Psoas muscle (tissue), 8 donors: ENCODE data around the gene ZSCAN30. TPM values are rescaled to one million over a fixed set of nuclear protein-coding genes. Genes with fewer than 3 reads are reported as not detected.

ENCODE experiments used
- ATAC-seq, 4 donors: fragments of 200-7000 bp; cut with Tn5 transposase; one replicate each; pipeline ENCODE4 v1.9.1; 2020; ENCODE audit warnings: moderate library complexity in 3 of 4, mild to moderate bottlenecking in 2 of 4
- DNase-seq, 2 donors: peaks; one replicate each; pipeline ENCODE4 v3.0.0-alpha.2; 2020
- H3K27ac ChIP-seq: fragments of 200-600 bp; one replicate; pipeline ENCODE4 v1.8.0; 2022
- H3K27me3 ChIP-seq, 3 donors: fragments of 200-600 bp in 1 of 3; one replicate each; pipeline versions ENCODE4 v1.6.1 to v1.8.0; 2013 to 2022; ENCODE audit warnings: low read length in 2 of 3, mild to moderate bottlenecking in 2 of 3, moderate library complexity in 1 of 3; ENCODE audit not compliant: insufficient read depth in 3 of 3
- H3K36me3 ChIP-seq, 2 donors: fragments of 200-600 bp in 1 of 2; one replicate each; pipeline versions ENCODE4 v1.6.1 to v1.8.0; 2013 to 2022; ENCODE audit warnings: low read depth in 1 of 2, mild to moderate bottlenecking in 1 of 2, moderate library complexity in 1 of 2; ENCODE audit not compliant: insufficient read depth in 1 of 2
- H3K4me1 ChIP-seq: fragments of 200-600 bp; one replicate; pipeline ENCODE4 v1.8.0; 2022
- H3K4me3 ChIP-seq: fragments of 200-600 bp; one replicate; pipeline ENCODE4 v1.8.0; 2022; ENCODE audit warnings: mild to moderate bottlenecking
- H3K9me3 ChIP-seq: fragments of 200-600 bp; one replicate; pipeline ENCODE4 v1.8.0; 2022
- WGBS, 3 donors: extraction: QIAGEN DNeasy Blood & Tissue Kit; methylation state at CpG; one replicate each; pipeline versions ENCODE4 v1.1.6 to v1.1.7; 2013; 5-methylcytosine and 5-hydroxymethylcytosine counted together
- intact Hi-C, 2 donors: fragments of 100-400 bp; cut with DNase I; formaldehyde crosslinking; loops; one replicate each; pipeline versions ENCODE4 v1.11.0 to v1.14.2; 2022
- polyA plus RNA-seq, 3 donors: library from polyadenylated mRNA; stranded (reverse); fragments of 200-250 nt; gene quantifications; one replicate each; pipeline ENCODE4 v1.2.3, GENCODE V29; 2013
- total RNA-seq, 4 donors: library from RNA; stranded (reverse); fragmentation: NEBNext Ultra II Directional in 2 of 4; extraction: Animal tissue kit (Norgen Biotek cat#: 25700) in 2 of 4; gene quantifications; one replicate each; pipeline versions ENCODE4 v1.2.1 to v1.2.4, GENCODE V29; 2021 to 2023
- TF ChIP-seq, protein P1 (sequence below): fragments of 200-600 bp; IDR thresholded peaks from one replicate; pipeline ENCODE4 v1.8.0; 2022; ENCODE audit warnings: antibody characterized with exemption
- donor health status: healthy with polysubstance abuse.
- donor health status: DM: no; HTN: no; CAD: no; lungs with moderate emphysema.
- donor health status: Bipolar disorder and iron deficiency.
- donor health status: healthy.
- donor health status: DM: yes; HTN: yes; CAD: no.
- donor health status: DM: no; HTN: no; CAD: no.
- donor health status: DM: no; HTN: no; CAD: no.
- donor health status: DM: yes; HTN: yes; CAD: no.

Gene ZSCAN30
- total and polyA plus RNA-seq, 7 donors = 3.0 to 12.2 (median 8.8) TPM

DNA sequence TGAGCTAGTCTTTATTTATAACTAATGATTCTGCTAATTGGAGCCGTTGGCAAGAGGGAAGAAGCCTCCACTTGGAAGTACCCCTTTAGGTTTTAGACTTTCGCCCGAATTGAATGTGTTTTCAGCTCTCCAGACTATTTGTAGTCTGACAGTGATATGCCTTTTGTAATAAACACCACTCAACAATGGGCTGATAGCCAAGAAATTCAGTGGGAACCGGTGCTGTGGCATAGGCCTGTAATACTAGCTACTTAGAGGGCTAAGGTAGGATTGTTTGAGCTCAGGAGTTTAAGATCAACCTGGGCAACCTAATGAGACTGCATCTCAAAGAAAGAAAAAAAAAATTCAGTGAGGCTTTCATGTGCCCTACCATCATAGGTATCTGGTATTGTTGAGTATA is 13.6 kb upstream of the ZSCAN30 start:
- Histone ChIP-seq H3K27ac (no peak overlapping the region), H3K9me3 (peaks cover 83% of the 10 kb centered on the region), H3K4me1 (no peaks in the 10 kb centered on the region), H3K36me3 (peaks cover 24 to 44% of the 10 kb centered on the region in 2 donors), H3K4me3 (no peak overlapping the region), H3K27me3 (no peaks in the 10 kb centered on the region)
- DNase-seq = no peak
- intact Hi-C loops = loop anchor here in 1 of 2 donors (5.0 kb wide), 1 partner anchor 39 kb away; the partner anchor contains the start of gene ZNF24
- 75 to 82% (median 76%) methylated on average over 4 of the region's 4 CpGs for WGBS, 3 donors
- TF ChIP-seq, protein P1, sequence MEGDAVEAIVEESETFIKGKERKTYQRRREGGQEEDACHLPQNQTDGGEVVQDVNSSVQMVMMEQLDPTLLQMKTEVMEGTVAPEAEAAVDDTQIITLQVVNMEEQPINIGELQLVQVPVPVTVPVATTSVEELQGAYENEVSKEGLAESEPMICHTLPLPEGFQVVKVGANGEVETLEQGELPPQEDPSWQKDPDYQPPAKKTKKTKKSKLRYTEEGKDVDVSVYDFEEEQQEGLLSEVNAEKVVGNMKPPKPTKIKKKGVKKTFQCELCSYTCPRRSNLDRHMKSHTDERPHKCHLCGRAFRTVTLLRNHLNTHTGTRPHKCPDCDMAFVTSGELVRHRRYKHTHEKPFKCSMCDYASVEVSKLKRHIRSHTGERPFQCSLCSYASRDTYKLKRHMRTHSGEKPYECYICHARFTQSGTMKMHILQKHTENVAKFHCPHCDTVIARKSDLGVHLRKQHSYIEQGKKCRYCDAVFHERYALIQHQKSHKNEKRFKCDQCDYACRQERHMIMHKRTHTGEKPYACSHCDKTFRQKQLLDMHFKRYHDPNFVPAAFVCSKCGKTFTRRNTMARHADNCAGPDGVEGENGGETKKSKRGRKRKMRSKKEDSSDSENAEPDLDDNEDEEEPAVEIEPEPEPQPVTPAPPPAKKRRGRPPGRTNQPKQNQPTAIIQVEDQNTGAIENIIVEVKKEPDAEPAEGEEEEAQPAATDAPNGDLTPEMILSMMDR = no peak
- no peak for ATAC-seq

DNA sequence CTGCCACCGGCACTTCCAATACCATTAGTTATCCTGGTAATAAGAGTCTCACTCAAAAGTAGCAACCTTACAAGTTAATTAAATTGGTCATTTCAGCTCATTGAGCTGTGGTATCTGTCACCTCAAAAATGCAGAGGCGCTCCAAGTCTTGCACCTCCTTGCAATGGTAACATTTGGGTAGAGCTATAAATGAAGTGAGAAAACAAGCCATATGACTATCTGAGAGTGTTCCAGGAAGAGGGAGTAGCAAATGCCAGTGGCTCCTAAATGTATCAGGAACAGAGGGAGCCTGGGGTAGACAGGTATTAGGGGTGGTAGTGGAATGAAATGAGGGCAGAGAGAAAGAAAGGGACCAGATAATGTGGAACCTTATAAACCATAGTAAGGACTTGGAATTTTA is 6.0 kb upstream of the ZSCAN30 start:
- ATAC-seq = no peak
- TF ChIP-seq, protein P1 = no peak

DNA sequence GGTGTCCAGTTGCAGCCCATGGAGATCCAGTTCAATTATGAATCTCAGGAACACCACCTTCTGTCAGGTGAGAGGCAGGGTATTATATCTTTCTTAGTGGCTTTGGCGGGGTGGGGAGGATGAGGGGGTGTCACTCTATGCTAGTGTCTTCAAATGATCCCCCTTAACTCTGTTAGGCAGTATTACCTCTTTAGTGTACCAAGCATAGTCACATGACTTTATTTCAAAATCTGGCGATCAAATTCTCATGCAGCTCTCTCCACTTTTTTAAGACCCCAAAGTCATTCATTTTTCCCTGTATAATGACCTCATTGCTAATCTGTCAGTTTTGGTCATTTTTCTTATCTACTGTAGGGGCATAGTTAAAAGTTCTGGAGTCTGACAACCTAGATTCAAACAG is 1.1 kb upstream of the ZSCAN30 start:
- DNase-seq (no peak), ATAC-seq (no peak)
- Histone ChIP-seq H3K27ac (peak overlapping the region; percentile 80), H3K4me1 (peaks cover 12% of the 10 kb centered on the region), H3K9me3 (no peaks in the 10 kb centered on the region), H3K36me3 (peaks cover 8 to 31% of the 10 kb centered on the region in 2 donors), H3K4me3 (peak overlapping the region; percentile 87), H3K27me3 (no peaks in the 10 kb centered on the region)
- TF ChIP-seq, protein P1 = no peak
- intact Hi-C loops = loop anchor here (2.0 to 5.0 kb wide), 3 partner anchors 48 to 51 kb away; partner anchors contain the start of genes ZNF24 (in 1 of the 2) and ZNF397 (in 1 of the 2)
- WGBS, 3 donors = 81 to 85% (median 83%) methylated on average over 2 of the region's 2 CpGs

More for the DNA sequence above, 6.0 kb upstream of the ZSCAN30 start:
- DNase-seq = no peak
- WGBS, 3 donors = 91 to 96% (median 92%) methylated on average over 2 of the region's 2 CpGs
- Histone ChIP-seq H3K4me1 (peaks cover 2% of the 10 kb centered on the region), H3K27me3 (no peaks in the 10 kb centered on the region), H3K27ac (no peak overlapping the region), H3K4me3 (no peak overlapping the region), H3K36me3 (peaks cover 8 to 49% of the 10 kb centered on the region in 2 donors), H3K9me3 (peaks cover 10% of the 10 kb centered on the region)
- intact Hi-C loops = no loop called here

DNA sequence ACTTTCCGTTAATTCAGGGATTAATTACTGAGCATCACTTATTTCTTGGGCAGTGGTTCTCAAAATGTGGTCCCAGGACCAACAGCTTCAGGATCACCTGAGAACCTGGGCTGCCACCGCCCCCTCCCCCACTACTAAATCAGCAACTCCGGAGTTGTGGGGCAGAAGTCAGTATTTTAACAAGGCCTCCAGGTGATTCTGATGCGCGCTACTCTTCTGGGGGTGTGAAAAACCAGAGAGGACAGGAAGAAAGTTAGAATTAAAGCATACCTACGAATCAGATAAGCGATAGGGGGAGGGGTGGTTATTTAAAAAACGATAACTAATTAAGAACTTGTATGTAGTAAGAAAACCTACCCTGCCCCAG is 319 bp downstream of the ZSCAN30 start:
- no peak for DNase-seq
- TF ChIP-seq, protein P1 = no peak
- peaks cover 12% of the 10 kb centered on the region for H3K4me1 ChIP-seq
- WGBS, 3 donors = 0 to 2% (median 1%) methylated on average over 8 of the region's 8 CpGs
- no peaks in the 10 kb centered on the region for H3K9me3 ChIP-seq
- ATAC-seq = peak; percentile 26 to 58 (median 48)
- peaks cover 0 to 20% of the 10 kb centered on the region in 2 donors for H3K36me3 ChIP-seq
- no peaks in the 10 kb centered on the region for H3K27me3 ChIP-seq
- H3K27ac ChIP-seq = peak overlapping the region; percentile 80
- H3K4me3 ChIP-seq = peak overlapping the region; percentile 87
- intact Hi-C loops = loop anchor here (1.0 to 5.0 kb wide), 4 partner anchors 22 to 53 kb away; partner anchors contain the start of genes ZNF397 (in 2 of the 2) and ZNF24 (in 1 of the 2)

DNA sequence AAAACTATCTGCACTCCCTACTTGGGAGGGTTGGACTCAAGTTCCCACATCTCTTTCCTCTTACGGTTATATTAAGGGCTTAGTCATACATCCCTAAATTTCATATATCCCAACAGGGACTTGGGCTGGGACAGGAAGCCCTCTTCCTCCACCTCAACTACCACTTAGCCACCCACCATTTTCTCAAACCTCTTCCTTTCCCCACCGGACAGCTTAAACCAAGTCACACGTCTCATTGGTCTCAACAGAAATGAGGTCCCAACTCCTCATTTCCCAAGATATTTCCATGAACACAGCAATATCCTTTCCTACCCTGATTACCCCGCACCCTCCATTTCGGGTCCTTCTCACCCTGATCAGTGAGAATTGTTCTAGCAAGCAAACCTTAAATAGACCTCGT is 736 bp downstream of the ZSCAN30 start:
- 3 to 9% (median 8%) methylated on average over 6 of the region's 6 CpGs for WGBS, 3 donors
- H3K27ac ChIP-seq = peak overlapping the region; percentile 80
- H3K9me3 ChIP-seq = no peaks in the 10 kb centered on the region
- intact Hi-C loops = loop anchor here in 1 of 2 donors (5.0 kb wide), 1 partner anchor 47 kb away; the partner anchor contains the start of gene ZNF397
- no peak for DNase-seq
- peaks cover 0 to 22% of the 10 kb centered on the region in 2 donors for H3K36me3 ChIP-seq
- H3K4me1 ChIP-seq = peaks cover 12% of the 10 kb centered on the region
- TF ChIP-seq, protein P1 = no peak
- peak in 1 of 4 donors; percentile 14 for ATAC-seq
- no peaks in the 10 kb centered on the region for H3K27me3 ChIP-seq
- H3K4me3 ChIP-seq = peak overlapping the region; percentile 87
